MM.1S (cell line): ENCODE results near the gene HNRNPR.

Source experiments
- DNase-seq: peaks from one replicate; pipeline ENCODE4 v3.0.0-alpha.2; 2015
- H2AFZ ChIP-seq: fragments of 300-600 bp; sonication (generic); 2 replicates; pipeline ENCODE4 v1.6.0; 2016; ENCODE audit warnings: antibody characterized with exemption, low read length
- H3F3A ChIP-seq: fragments of 300-600 bp; sonication (generic); 2 replicates; pipeline ENCODE4 v1.6.1; 2016; ENCODE audit warnings: mild to moderate bottlenecking, antibody characterized with exemption, low read length, moderate library complexity, mixed read lengths; ENCODE audit not compliant: insufficient read depth
- H3K27ac ChIP-seq: fragments of 300-600 bp; sonication (generic); 2 replicates; pipeline ENCODE4 v1.5.1; 2016; ENCODE audit warnings: mild to moderate bottlenecking, low read length
- H3K27me3 ChIP-seq: fragments of 300-600 bp; sonication (generic); replicated peaks from 2 replicates; pipeline ENCODE4 v1.6.0; 2016; ENCODE audit warnings: low read length; ENCODE audit not compliant: insufficient read depth
- H3K36me3 ChIP-seq: fragments of 300-600 bp; sonication (generic); replicated peaks from 2 replicates; pipeline ENCODE4 v1.6.1; 2016; ENCODE audit warnings: mild to moderate bottlenecking, low read length, mixed read lengths; ENCODE audit not compliant: insufficient read depth
- H3K4me1 ChIP-seq: fragments of 300-600 bp; sonication (generic); 2 replicates; pipeline ENCODE4 v1.6.1; 2016; ENCODE audit warnings: low read length, mixed read lengths
- H3K4me2 ChIP-seq: fragments of 300-600 bp; sonication (generic); 2 replicates; pipeline ENCODE4 v1.6.0; 2016; ENCODE audit warnings: low read depth, low read length
- H3K4me3 ChIP-seq: fragments of 300-600 bp; sonication (generic); 2 replicates; pipeline ENCODE4 v1.5.1; 2016; ENCODE audit warnings: low read length, mixed read lengths
- H3K79me2 ChIP-seq: fragments of 300-600 bp; sonication (generic); 2 replicates; pipeline ENCODE4 v1.6.1; 2016; ENCODE audit warnings: mixed run types, low read length, mixed read lengths
- H3K9ac ChIP-seq: fragments of 300-600 bp; sonication (generic); 2 replicates; pipeline ENCODE4 v1.6.1; 2016; ENCODE audit warnings: low read length, mixed read lengths
- H3K9me2 ChIP-seq: fragments of 300-600 bp; sonication (generic); replicated peaks from 2 replicates; pipeline ENCODE4 v1.6.1; 2016; ENCODE audit warnings: mild to moderate bottlenecking, low read length, mixed read lengths; ENCODE audit not compliant: insufficient read depth
- H3K9me3 ChIP-seq: fragments of 300-600 bp; sonication (generic); replicated peaks from 2 replicates; pipeline ENCODE4 v1.6.1; 2016; ENCODE audit warnings: mild to moderate bottlenecking, low read length, mixed read lengths; ENCODE audit not compliant: insufficient read depth
- H4K20me1 ChIP-seq: fragments of 300-600 bp; sonication (generic); 2 replicates; pipeline ENCODE4 v1.6.1; 2016; ENCODE audit warnings: mild to moderate bottlenecking, low read length, moderate library complexity, mixed read lengths; ENCODE audit not compliant: insufficient read depth
- CTCF ChIP-seq: fragments of 300-600 bp; sonication (generic); IDR thresholded peaks from 2 replicates; pipeline ENCODE4 v1.5.1; 2016; ENCODE audit warnings: antibody characterized with exemption, low read length, mixed read lengths
- EZH2 ChIP-seq: fragments of 300-600 bp; sonication (generic); optimal IDR thresholded peaks from 2 replicates; pipeline ENCODE3; 2017; ENCODE audit warnings: low read depth, mild to moderate bottlenecking, antibody characterized with exemption, low read length, mixed read lengths
- EZH2phosphoT487 ChIP-seq: fragments of 300-600 bp; sonication (generic); IDR thresholded peaks from 2 replicates; pipeline ENCODE4 v1.6.1; 2018; ENCODE audit warnings: antibody characterized with exemption, low read length

HNRNPR gene

GRCh38 chr1:23362218-23362713, 18.2 kb upstream of the HNRNPR start:
- H3K4me2 ChIP-seq, result no peak overlapping the region
- TF ChIP-seq EZH2, result no peak
- no peak for TF ChIP-seq EZH2phosphoT487
- no peak for TF ChIP-seq CTCF
- no peaks in the 10 kb centered on the region for H4K20me1 ChIP-seq
- no peaks in the 10 kb centered on the region for H3K9me2 ChIP-seq
- H3K36me3 ChIP-seq, result peaks cover 8% of the 10 kb centered on the region; the same call in 1 of the 2 replicates
- no peaks in the 10 kb centered on the region for H3K4me1 ChIP-seq
- no peaks in the 10 kb centered on the region for H3K9me3 ChIP-seq
- no peak overlapping the region for H3K9ac ChIP-seq
- H3K27ac ChIP-seq, result no peak overlapping the region
- DNase-seq, result no peak
- H3K27me3 ChIP-seq, result no peaks in the 10 kb centered on the region
- no peaks in the 10 kb centered on the region for H3F3A ChIP-seq
- no peak overlapping the region for H2AFZ ChIP-seq
- no peak overlapping the region for H3K4me3 ChIP-seq
- no peaks in the 10 kb centered on the region for H3K79me2 ChIP-seq

GRCh38 chr1:23358310-23358875, 14.3 kb upstream of the HNRNPR start:
- Histone ChIP-seq H4K20me1 (no peaks in the 10 kb centered on the region), H3K79me2 (no peaks in the 10 kb centered on the region), H3K4me3 (no peak overlapping the region), H3K9me3 (no peaks in the 10 kb centered on the region), H3K27me3 (no peaks in the 10 kb centered on the region), H3K4me1 (no peaks in the 10 kb centered on the region), H3K9ac (no peak overlapping the region), H3F3A (no peaks in the 10 kb centered on the region), H2AFZ (no peak overlapping the region), H3K27ac (no peak overlapping the region), H3K9me2 (no peaks in the 10 kb centered on the region), H3K4me2 (no peak overlapping the region), H3K36me3 (peaks cover 8% of the 10 kb centered on the region; the same call in 1 of the 2 replicates)
- TF ChIP-seq CTCF, result no peak
- TF ChIP-seq EZH2, result no peak
- TF ChIP-seq EZH2phosphoT487, result no peak
- no peak for DNase-seq

- H2AFZ ChIP-seq, result no peak overlapping the region
- H3K4me2 ChIP-seq, result no peak overlapping the region
- H3K36me3 ChIP-seq, result peaks cover under 1% of the 10 kb centered on the region; the same call in 1 of the 2 replicates
- H3K4me3 ChIP-seq, result no peak overlapping the region
- no peaks in the 10 kb centered on the region for H3K9me3 ChIP-seq
- H3K9me2 ChIP-seq, result no peaks in the 10 kb centered on the region
- TF ChIP-seq CTCF (no peak), EZH2phosphoT487 (no peak), EZH2 (no peak)
- no peak overlapping the region for H3K9ac ChIP-seq
- no peak overlapping the region for H3K27ac ChIP-seq
- no peaks in the 10 kb centered on the region for H4K20me1 ChIP-seq
- H3F3A ChIP-seq, result no peaks in the 10 kb centered on the region
- no peaks in the 10 kb centered on the region for H3K27me3 ChIP-seq
- H3K4me1 ChIP-seq, result no peaks in the 10 kb centered on the region
- H3K79me2 ChIP-seq, result no peaks in the 10 kb centered on the region
- DNase-seq, result no peak
Measured at GRCh38 chr1:23357138-23357908, 13.2 kb upstream of the HNRNPR start.
